HUES64 (cell line): ENCODE results near the gene OSBP.
"Not testable (repeated sequence)": the region's sequence is repeated elsewhere in the genome, so short reads cannot be mapped to it uniquely, and the experiment has no call there.

Source experiments
- H3K27ac ChIP-seq: 2 replicates; pipeline ENCODE4 v1.7.0; 2013; ENCODE audit warnings: low read depth, low read length, inconsistent platforms
- H3K27me3 ChIP-seq: 2 replicates; pipeline ENCODE4 v1.6.1; 2013; ENCODE audit warnings: mild to moderate bottlenecking, low read length; ENCODE audit not compliant: insufficient read depth
- H3K36me3 ChIP-seq: 2 replicates; pipeline ENCODE4 v1.6.1; 2013; ENCODE audit warnings: mild to moderate bottlenecking, low read length; ENCODE audit not compliant: insufficient read depth
- H3K4me1 ChIP-seq: 2 replicates; pipeline ENCODE4 v1.6.1; 2013; ENCODE audit warnings: mild to moderate bottlenecking, low read length, moderate library complexity; ENCODE audit not compliant: insufficient read depth
- H3K4me3 ChIP-seq: 2 replicates; pipeline ENCODE4 v1.5.1; 2013; ENCODE audit warnings: mild to moderate bottlenecking, low read length, moderate library complexity
- H3K9ac ChIP-seq: 2 replicates; pipeline ENCODE4 v1.6.1; 2013; ENCODE audit warnings: mild to moderate bottlenecking, low read depth, low read length
- H3K9me3 ChIP-seq: 2 replicates; pipeline ENCODE4 v1.6.1; 2013; ENCODE audit warnings: low read depth, low read length; ENCODE audit not compliant: insufficient read depth
- WGBS: fragments of 150-250, 120-280 bp; methylation state at CpG from one replicate; pipeline ENCODE4 v1.1.7; 2013; ENCODE audit warnings: missing lambda C conversion rate; 5-methylcytosine and 5-hydroxymethylcytosine counted together

Gene OSBP

DNA sequence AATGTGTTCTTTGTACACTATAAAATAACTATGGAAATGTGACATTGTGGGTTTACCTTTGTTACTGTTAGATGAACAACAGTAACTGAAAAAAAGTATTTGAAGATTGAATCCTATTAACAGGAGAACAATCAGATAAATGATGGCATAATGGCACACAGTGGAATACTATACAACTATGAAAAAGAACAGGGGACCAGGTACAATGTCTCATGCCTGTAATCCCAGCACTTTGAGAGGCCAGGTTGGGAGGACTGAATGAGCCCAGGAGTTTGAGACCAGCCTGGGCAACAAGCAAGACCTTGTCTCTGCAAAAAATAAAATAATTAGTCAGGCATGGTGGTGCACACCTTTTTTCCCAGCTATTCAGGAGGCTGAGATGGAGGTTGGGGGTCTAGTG, 14.4 kb upstream of the OSBP start:
- Histone ChIP-seq H3K27ac (no peak overlapping the region), H3K4me3 (no peak overlapping the region), H3K36me3 (no peaks in the 10 kb centered on the region), H3K27me3 (no peaks in the 10 kb centered on the region), H3K9me3 (no peaks in the 10 kb centered on the region), H3K4me1 (peaks cover 7% of the 10 kb centered on the region; the same call in 1 of the 2 replicates), H3K9ac (no peak overlapping the region)

DNA sequence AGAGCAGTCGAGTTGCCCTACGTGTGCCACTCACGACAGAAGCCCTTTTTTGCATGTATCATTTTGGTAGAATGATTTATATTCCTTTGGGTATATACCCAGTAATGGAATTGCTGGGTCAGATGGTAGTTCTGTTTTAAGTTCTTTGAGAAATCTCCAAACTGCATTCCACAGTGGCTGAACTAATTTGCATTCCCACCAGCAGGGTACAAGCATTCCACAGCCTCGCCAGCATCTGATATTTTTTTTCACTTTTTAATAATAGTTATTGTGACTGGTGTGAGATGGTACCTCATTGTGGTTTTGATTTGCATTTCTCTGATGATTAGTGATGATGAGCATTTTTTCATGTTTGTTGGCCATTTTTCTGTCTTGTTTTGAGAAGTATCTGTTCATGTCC, 11.4 kb upstream of the OSBP start:
- not testable (repeated sequence) for H3K36me3 ChIP-seq, H3K4me1 ChIP-seq, H3K27me3 ChIP-seq, H3K27ac ChIP-seq, H3K4me3 ChIP-seq, H3K9ac ChIP-seq, H3K9me3 ChIP-seq
- WGBS: 96% methylated on average over 3 of the region's 4 CpGs

DNA sequence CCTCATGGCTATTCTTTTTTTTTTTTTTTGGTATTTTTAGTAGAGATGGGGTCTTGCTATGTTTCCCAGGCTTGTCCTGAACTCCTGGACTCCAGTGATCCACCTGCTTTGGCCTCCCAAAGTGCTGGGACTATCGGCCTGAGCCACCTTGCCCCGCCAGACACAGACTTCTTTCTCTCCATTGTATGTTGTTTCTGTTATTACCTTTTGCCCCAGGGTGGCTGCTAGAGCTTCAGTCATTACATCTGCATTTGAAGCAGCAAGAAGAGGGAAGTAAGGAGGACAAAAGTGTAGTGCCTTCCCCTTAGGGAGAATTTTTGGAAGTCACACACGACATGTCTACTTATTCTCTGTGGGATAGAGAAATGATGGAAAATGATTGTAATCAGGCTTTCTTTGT, 10.1 kb upstream of the OSBP start:
- Histone ChIP-seq H3K27ac (no peak overlapping the region), H3K4me1 (peaks cover 7% of the 10 kb centered on the region; the same call in 1 of the 2 replicates), H3K4me3 (no peak overlapping the region), H3K9me3 (no peaks in the 10 kb centered on the region), H3K27me3 (no peaks in the 10 kb centered on the region), H3K9ac (no peak overlapping the region), H3K36me3 (no peaks in the 10 kb centered on the region)
- 73% methylated on average over 3 of the region's 3 CpGs for WGBS

DNA sequence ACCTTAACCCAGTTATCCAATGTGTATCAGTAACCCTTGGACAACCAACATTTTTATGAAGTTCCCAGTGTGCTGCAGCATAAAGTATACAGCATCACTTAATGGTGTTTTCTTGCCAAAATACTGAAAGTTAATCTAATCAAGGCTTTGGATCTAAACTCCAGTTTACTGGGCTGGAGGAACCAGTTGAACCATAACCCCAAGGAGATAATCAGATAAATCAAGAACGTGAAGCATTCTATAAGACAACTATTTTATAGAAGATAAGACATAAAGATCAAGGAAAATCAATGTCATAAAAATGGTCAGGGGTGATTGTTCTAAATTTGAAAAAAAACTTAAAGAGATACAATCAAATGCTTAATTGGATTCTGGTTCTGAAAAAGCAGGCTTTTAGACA, 2.3 kb upstream of the OSBP start:
- no peaks in the 10 kb centered on the region for H3K27me3 ChIP-seq
- H3K27ac ChIP-seq: no peak overlapping the region
- WGBS: no CpG with 5 or more reads among the region's 1 CpG
- H3K9me3 ChIP-seq: no peaks in the 10 kb centered on the region
- H3K4me3 ChIP-seq: no peak overlapping the region
- H3K9ac ChIP-seq: no peak overlapping the region
- H3K4me1 ChIP-seq: peaks cover 9% of the 10 kb centered on the region
- H3K36me3 ChIP-seq: peaks cover 9% of the 10 kb centered on the region; the same call in 1 of the 2 replicates

- Histone ChIP-seq H3K4me3 (peak overlapping the region; percentile 68), H3K9me3 (no peaks in the 10 kb centered on the region), H3K27me3 (no peaks in the 10 kb centered on the region), H3K4me1 (peaks cover 9% of the 10 kb centered on the region), H3K9ac (peak overlapping the region; percentile 59), H3K36me3 (peaks cover 14% of the 10 kb centered on the region; the same call in 1 of the 2 replicates), H3K27ac (peak overlapping the region; percentile 72; the same call in 1 of the 2 replicates)
- 12% methylated on average over 17 of the region's 18 CpGs for WGBS
Observed at GRCh38 chr11:59616396-59616982, 915 bp upstream of the OSBP start.

GRCh38 chr11:59615120-59615636, 396 bp downstream of the OSBP start:
- peaks cover 20% of the 10 kb centered on the region for H3K36me3 ChIP-seq
- peak overlapping the region; percentile 61 for H3K9ac ChIP-seq
- under 1% methylated on average over 51 of the region's 51 CpGs for WGBS
- no peaks in the 10 kb centered on the region for H3K9me3 ChIP-seq
- H3K27me3 ChIP-seq: no peaks in the 10 kb centered on the region
- H3K4me3 ChIP-seq: peak overlapping the region; percentile 68
- H3K4me1 ChIP-seq: peaks cover 9% of the 10 kb centered on the region
- H3K27ac ChIP-seq: peak overlapping the region; percentile 81; the same call in 1 of the 2 replicates

GRCh38 chr11:59614277-59615119, 1.1 kb downstream of the OSBP start:
- peaks cover 27% of the 10 kb centered on the region for H3K36me3 ChIP-seq
- peak overlapping the region; percentile 61 for H3K9ac ChIP-seq
- H3K4me1 ChIP-seq: peaks cover 9% of the 10 kb centered on the region
- peak overlapping the region; percentile 68 for H3K4me3 ChIP-seq
- no peaks in the 10 kb centered on the region for H3K27me3 ChIP-seq
- no peaks in the 10 kb centered on the region for H3K9me3 ChIP-seq
- 30% methylated on average over 13 of the region's 13 CpGs for WGBS
- no peak overlapping the region; the same call in 1 of the 2 replicates for H3K27ac ChIP-seq

GRCh38 chr11:59611570-59612565, 3.7 kb downstream of the OSBP start:
- Histone ChIP-seq H3K9me3 (no peaks in the 10 kb centered on the region), H3K4me1 (peaks cover 9% of the 10 kb centered on the region), H3K4me3 (no peak overlapping the region), H3K36me3 (peaks cover 53% of the 10 kb centered on the region), H3K27me3 (no peaks in the 10 kb centered on the region), H3K27ac (no peak overlapping the region), H3K9ac (0 out of 2 replicates have a peak overlapping the region, but pooled peaks have one; percentile 3)
- 95% methylated on average over 6 of the region's 6 CpGs for WGBS

DNA sequence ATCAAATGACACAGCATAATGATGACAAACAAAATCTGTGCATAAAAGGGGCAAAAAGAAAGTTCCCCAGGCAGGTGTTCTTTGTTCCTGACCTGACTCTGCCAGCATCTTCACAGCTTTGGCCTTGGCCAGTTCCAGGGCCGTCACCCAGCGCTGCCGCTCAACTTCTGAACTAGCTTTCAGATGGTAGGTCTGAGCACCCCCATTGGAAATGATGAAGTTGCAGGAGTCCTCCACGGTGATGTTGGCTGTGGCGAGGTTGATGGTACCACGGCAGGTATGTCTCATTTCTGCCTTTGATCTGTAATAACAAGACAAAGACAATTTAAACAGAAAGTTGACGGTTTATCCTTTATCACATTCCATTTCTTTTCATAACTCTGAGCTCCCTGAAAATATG, 5.3 kb downstream of the OSBP start:
- 95% methylated on average over 7 of the region's 7 CpGs for WGBS
- Histone ChIP-seq H3K9ac (no peak overlapping the region), H3K9me3 (no peaks in the 10 kb centered on the region), H3K27ac (no peak overlapping the region), H3K4me3 (no peak overlapping the region), H3K27me3 (no peaks in the 10 kb centered on the region), H3K36me3 (peaks cover 69% of the 10 kb centered on the region), H3K4me1 (peaks cover 9% of the 10 kb centered on the region)

GRCh38 chr11:59607703-59608454, 7.7 kb downstream of the OSBP start:
- Histone ChIP-seq H3K27me3 (no peaks in the 10 kb centered on the region), H3K27ac (no peak overlapping the region), H3K36me3 (peaks cover 82% of the 10 kb centered on the region), H3K9me3 (no peaks in the 10 kb centered on the region), H3K4me1 (no peaks in the 10 kb centered on the region), H3K9ac (no peak overlapping the region), H3K4me3 (no peak overlapping the region)
- 93% methylated on average over 5 of the region's 6 CpGs for WGBS
